Measurements from ENCODE around the gene ELMO1.

GRCh38 chr7:37011151-37011890 is 437.3 kb downstream of the ELMO1 start:
- TF ChIP-seq POLR2A (IDR thresholded peaks at IDR 0.05; ENCODE audit: insufficient read depth in 1 of 2, low read depth in 2 of 2, low read length in 2 of 2) (no peak), KDM3A (CRISPR knock-in tag; IDR thresholded peaks at IDR 0.05; ENCODE audit: low read depth) (no peak), NFIC (IDR thresholded peaks at IDR 0.05; ENCODE audit: low read length) (no peak), SOX6 (IDR thresholded peaks at IDR 0.05) (no peak), SOX6 (CRISPR knock-in tag; IDR thresholded peaks at IDR 0.05) (no peak), ZBTB34 (CRISPR knock-in tag; IDR thresholded peaks at IDR 0.05) (no peak), NFYB (CRISPR knock-in tag; IDR thresholded peaks at IDR 0.05) (no peak), ZNF562 (CRISPR knock-in tag; IDR thresholded peaks at IDR 0.05; ENCODE audit: borderline replicate concordance) (no peak), CREB1 (IDR thresholded peaks at IDR 0.05) (no peak), CREB1 (CRISPR knock-in tag; IDR thresholded peaks at IDR 0.05) (no peak)
- TF ChIP-seq, protein P1, sequence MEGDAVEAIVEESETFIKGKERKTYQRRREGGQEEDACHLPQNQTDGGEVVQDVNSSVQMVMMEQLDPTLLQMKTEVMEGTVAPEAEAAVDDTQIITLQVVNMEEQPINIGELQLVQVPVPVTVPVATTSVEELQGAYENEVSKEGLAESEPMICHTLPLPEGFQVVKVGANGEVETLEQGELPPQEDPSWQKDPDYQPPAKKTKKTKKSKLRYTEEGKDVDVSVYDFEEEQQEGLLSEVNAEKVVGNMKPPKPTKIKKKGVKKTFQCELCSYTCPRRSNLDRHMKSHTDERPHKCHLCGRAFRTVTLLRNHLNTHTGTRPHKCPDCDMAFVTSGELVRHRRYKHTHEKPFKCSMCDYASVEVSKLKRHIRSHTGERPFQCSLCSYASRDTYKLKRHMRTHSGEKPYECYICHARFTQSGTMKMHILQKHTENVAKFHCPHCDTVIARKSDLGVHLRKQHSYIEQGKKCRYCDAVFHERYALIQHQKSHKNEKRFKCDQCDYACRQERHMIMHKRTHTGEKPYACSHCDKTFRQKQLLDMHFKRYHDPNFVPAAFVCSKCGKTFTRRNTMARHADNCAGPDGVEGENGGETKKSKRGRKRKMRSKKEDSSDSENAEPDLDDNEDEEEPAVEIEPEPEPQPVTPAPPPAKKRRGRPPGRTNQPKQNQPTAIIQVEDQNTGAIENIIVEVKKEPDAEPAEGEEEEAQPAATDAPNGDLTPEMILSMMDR (CRISPR knock-in tag; IDR thresholded peaks at IDR 0.05) = no peak
- TF ChIP-seq, protein P2, sequence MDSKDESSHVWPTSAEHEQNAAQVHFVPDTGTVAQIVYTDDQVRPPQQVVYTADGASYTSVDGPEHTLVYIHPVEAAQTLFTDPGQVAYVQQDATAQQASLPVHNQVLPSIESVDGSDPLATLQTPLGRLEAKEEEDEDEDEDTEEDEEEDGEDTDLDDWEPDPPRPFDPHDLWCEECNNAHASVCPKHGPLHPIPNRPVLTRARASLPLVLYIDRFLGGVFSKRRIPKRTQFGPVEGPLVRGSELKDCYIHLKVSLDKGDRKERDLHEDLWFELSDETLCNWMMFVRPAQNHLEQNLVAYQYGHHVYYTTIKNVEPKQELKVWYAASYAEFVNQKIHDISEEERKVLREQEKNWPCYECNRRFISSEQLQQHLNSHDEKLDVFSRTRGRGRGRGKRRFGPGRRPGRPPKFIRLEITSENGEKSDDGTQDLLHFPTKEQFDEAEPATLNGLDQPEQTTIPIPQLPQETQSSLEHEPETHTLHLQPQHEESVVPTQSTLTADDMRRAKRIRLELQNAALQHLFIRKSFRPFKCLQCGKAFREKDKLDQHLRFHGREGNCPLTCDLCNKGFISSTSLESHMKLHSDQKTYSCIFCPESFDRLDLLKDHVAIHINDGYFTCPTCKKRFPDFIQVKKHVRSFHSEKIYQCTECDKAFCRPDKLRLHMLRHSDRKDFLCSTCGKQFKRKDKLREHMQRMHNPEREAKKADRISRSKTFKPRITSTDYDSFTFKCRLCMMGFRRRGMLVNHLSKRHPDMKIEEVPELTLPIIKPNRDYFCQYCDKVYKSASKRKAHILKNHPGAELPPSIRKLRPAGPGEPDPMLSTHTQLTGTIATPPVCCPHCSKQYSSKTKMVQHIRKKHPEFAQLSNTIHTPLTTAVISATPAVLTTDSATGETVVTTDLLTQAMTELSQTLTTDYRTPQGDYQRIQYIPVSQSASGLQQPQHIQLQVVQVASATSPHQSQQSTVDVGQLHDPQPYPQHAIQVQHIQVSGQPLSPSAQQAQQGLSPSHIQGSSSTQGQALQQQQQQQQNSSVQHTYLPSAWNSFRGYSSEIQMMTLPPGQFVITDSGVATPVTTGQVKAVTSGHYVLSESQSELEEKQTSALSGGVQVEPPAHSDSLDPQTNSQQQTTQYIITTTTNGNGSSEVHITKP (CRISPR knock-in tag; IDR thresholded peaks at IDR 0.05; ENCODE audit: low read depth) = no peak

Measured in HepG2 (cell line).